H9 (cell line): Measurements from ENCODE around the gene BARX2. TPM values are rescaled to one million over a fixed set of nuclear protein-coding genes. Genes with fewer than 3 reads are reported as not detected.

Experiments
- DNase-seq: peaks from one replicate; pipeline ENCODE4 v3.0.0-alpha.2; 2017
- H2AFZ ChIP-seq: one replicate; pipeline ENCODE4 v1.6.1; 2013; ENCODE audit warnings: mild to moderate bottlenecking, low read length, control low read depth, moderate library complexity
- H2AK5ac ChIP-seq: 2 replicates; pipeline ENCODE4 v1.6.1; 2013; ENCODE audit warnings: low read length, control low read depth, mixed read lengths; ENCODE audit not compliant: insufficient read length
- H2BK120ac ChIP-seq: one replicate; pipeline ENCODE4 v1.6.1; 2013; ENCODE audit warnings: low read depth, mild to moderate bottlenecking, low read length, control low read depth, inconsistent platforms; ENCODE audit not compliant: poor library complexity, severe bottlenecking
- H2BK12ac ChIP-seq: 2 replicates; pipeline ENCODE4 v1.6.1; 2013; ENCODE audit warnings: low read length, control low read depth, mixed read lengths, low read depth; ENCODE audit not compliant: insufficient read length
- H2BK15ac ChIP-seq: 2 replicates; pipeline ENCODE4 v1.6.1; 2013; ENCODE audit warnings: low read depth, low read length, control low read depth
- H2BK20ac ChIP-seq: one replicate; pipeline ENCODE4 v1.6.1; 2013; ENCODE audit warnings: low read depth, mild to moderate bottlenecking, low read length, control low read depth, inconsistent platforms; ENCODE audit not compliant: poor library complexity, severe bottlenecking
- H2BK5ac ChIP-seq: 2 replicates; pipeline ENCODE4 v1.6.1; 2013; ENCODE audit warnings: low read length, control low read depth, mixed read lengths; ENCODE audit not compliant: insufficient read length
- H3K14ac ChIP-seq: 2 replicates; pipeline ENCODE4 v1.6.1; 2013; ENCODE audit warnings: low read length, control low read depth; ENCODE audit not compliant: insufficient read depth
- H3K18ac ChIP-seq: 2 replicates; pipeline ENCODE4 v1.6.1; 2013; ENCODE audit warnings: low read depth, mild to moderate bottlenecking, mixed read lengths, low read length, control low read depth; ENCODE audit not compliant: insufficient read length
- H3K23ac ChIP-seq: 2 replicates; pipeline ENCODE4 v1.6.1; 2013; ENCODE audit warnings: low read length, control low read depth, mixed read lengths, low read depth; ENCODE audit not compliant: insufficient read length
- H3K23me2 ChIP-seq: 2 replicates; pipeline ENCODE4 v1.6.1; 2013; ENCODE audit warnings: low read depth, mild to moderate bottlenecking, mixed read lengths, low read length, control low read depth; ENCODE audit not compliant: insufficient read length, poor library complexity, severe bottlenecking
- H3K27ac ChIP-seq: 2 replicates; pipeline ENCODE4 v1.5.1; 2013; ENCODE audit warnings: low read length, control low read depth, mixed read lengths, low read depth; ENCODE audit not compliant: insufficient read length
- H3K27me3 ChIP-seq: 2 replicates; pipeline ENCODE4 v1.6.1; 2013; ENCODE audit warnings: low read length, control low read depth, inconsistent platforms; ENCODE audit not compliant: insufficient read depth
- H3K4ac ChIP-seq: 2 replicates; pipeline ENCODE4 v1.6.1; 2013; ENCODE audit warnings: low read depth, mild to moderate bottlenecking, control low read depth, inconsistent platforms, low read length, moderate library complexity
- H3K4me1 ChIP-seq: 2 replicates; pipeline ENCODE4 v1.6.1; 2013; ENCODE audit warnings: low read length, control low read depth, inconsistent platforms; ENCODE audit not compliant: insufficient read depth
- H3K4me2 ChIP-seq: 2 replicates; pipeline ENCODE4 v1.6.1; 2013; ENCODE audit warnings: low read length, control low read depth, mixed read lengths; ENCODE audit not compliant: insufficient read length, insufficient read depth
- H3K56ac ChIP-seq: 2 replicates; pipeline ENCODE4 v1.6.1; 2013; ENCODE audit warnings: low read depth, mild to moderate bottlenecking, mixed read lengths, low read length, control low read depth; ENCODE audit not compliant: insufficient read length
- H3K79me1 ChIP-seq: 2 replicates; pipeline ENCODE4 v1.6.1; 2013; ENCODE audit warnings: low read depth, mild to moderate bottlenecking, moderate library complexity, low read length, control low read depth, inconsistent platforms; ENCODE audit not compliant: insufficient read depth, poor library complexity, severe bottlenecking
- H3K79me2 ChIP-seq: 2 replicates; pipeline ENCODE4 v1.6.1; 2013; ENCODE audit warnings: low read length, control low read depth, inconsistent platforms; ENCODE audit not compliant: insufficient read depth
- H3K9ac ChIP-seq: 2 replicates; pipeline ENCODE4 v1.6.1; 2013; ENCODE audit warnings: low read length, control low read depth, mixed read lengths; ENCODE audit not compliant: insufficient read length; ENCODE audit errors: extremely low read depth
- H3K9me3 ChIP-seq: one replicate; pipeline ENCODE4 v1.6.1; 2013; ENCODE audit warnings: low read depth, low read length, inconsistent platforms; ENCODE audit not compliant: control insufficient read depth
- H3T11ph ChIP-seq: one replicate; pipeline ENCODE4 v1.6.1; 2013; ENCODE audit warnings: mild to moderate bottlenecking, low read length, control low read depth, inconsistent platforms
- H4K20me1 ChIP-seq: one replicate; pipeline ENCODE4 v1.6.1; 2013; ENCODE audit not compliant: control insufficient read depth, insufficient read length, insufficient read depth
- H4K5ac ChIP-seq: 2 replicates; pipeline ENCODE4 v1.6.1; 2013; ENCODE audit warnings: low read depth, mild to moderate bottlenecking, mixed read lengths, low read length, control low read depth; ENCODE audit not compliant: insufficient read length
- H4K8ac ChIP-seq: replicated peaks from 2 replicates; pipeline ENCODE4 v1.6.1; 2013; ENCODE audit warnings: low read length, control low read depth, mixed read lengths, low read depth; ENCODE audit not compliant: insufficient read length
- H4K91ac ChIP-seq: 2 replicates; pipeline ENCODE4 v1.6.1; 2013; ENCODE audit warnings: low read depth, mild to moderate bottlenecking, moderate library complexity, mixed read lengths, low read length, control low read depth; ENCODE audit not compliant: insufficient read length
- H3K27ac Mint-ChIP-seq, 3 experiments: 2 replicates in 2 of 3; 3 replicates in 1 of 3; pipeline ENCODE4 v1.8.0; 2020 to 2021; ENCODE audit warnings: mixed read lengths in 3 of 3, mild to moderate bottlenecking in 1 of 3, moderate library complexity in 1 of 3
- H3K27me3 Mint-ChIP-seq: 2 replicates; pipeline ENCODE4 v1.8.0; 2021; ENCODE audit warnings: low read depth, mild to moderate bottlenecking, moderate library complexity, mixed read lengths
- H3K36me3 Mint-ChIP-seq, 3 experiments: 2 replicates in 2 of 3; 3 replicates in 1 of 3; pipeline ENCODE4 v1.8.0; 2020 to 2021; ENCODE audit warnings: low read depth in 3 of 3, mixed read lengths in 3 of 3; ENCODE audit not compliant: insufficient read depth in 1 of 3
- H3K4me1 Mint-ChIP-seq, 2 experiments: 2 replicates each; pipeline ENCODE4 v1.8.0; 2020; ENCODE audit warnings: mixed read lengths in 2 of 2
- H3K4me3 Mint-ChIP-seq, 2 experiments: 2 replicates in 1 of 2; 3 replicates in 1 of 2; pipeline ENCODE4 v1.8.0; 2020 to 2021; ENCODE audit warnings: mild to moderate bottlenecking in 2 of 2, mixed read lengths in 2 of 2, moderate library complexity in 1 of 2
- H3K9me3 Mint-ChIP-seq, 2 experiments: 2 replicates in 1 of 2; 3 replicates in 1 of 2; pipeline ENCODE4 v1.8.0; 2020; ENCODE audit warnings: mild to moderate bottlenecking in 2 of 2, mixed read lengths in 2 of 2, moderate library complexity in 1 of 2
- WGBS: extraction: QIAGEN DNeasy Blood & Tissue Kit; methylation state at CpG from one replicate; pipeline ENCODE4 v1.1.7; 2013; ENCODE audit warnings: missing lambda C conversion rate, low lambda C conversion rate, mixed read lengths; ENCODE audit not compliant: insufficient read length; ENCODE audit errors: extremely low coverage; 5-methylcytosine and 5-hydroxymethylcytosine counted together
- total RNA-seq: library from RNA; stranded (reverse); gene quantifications from 2 replicates; pipeline ENCODE4 v1.2.1, GENCODE V29; 2021
- TF ChIP-seq, protein P1 (sequence below): fragments of 200-600 bp; sonication (generic); conservative IDR thresholded peaks from 3 replicates; pipeline ENCODE4 v1.8.0; 2021; ENCODE audit warnings: antibody characterized with exemption, mild to moderate bottlenecking

Gene BARX2
- total RNA-seq, 1 experiment from 2014 or later: not detected

DNA sequence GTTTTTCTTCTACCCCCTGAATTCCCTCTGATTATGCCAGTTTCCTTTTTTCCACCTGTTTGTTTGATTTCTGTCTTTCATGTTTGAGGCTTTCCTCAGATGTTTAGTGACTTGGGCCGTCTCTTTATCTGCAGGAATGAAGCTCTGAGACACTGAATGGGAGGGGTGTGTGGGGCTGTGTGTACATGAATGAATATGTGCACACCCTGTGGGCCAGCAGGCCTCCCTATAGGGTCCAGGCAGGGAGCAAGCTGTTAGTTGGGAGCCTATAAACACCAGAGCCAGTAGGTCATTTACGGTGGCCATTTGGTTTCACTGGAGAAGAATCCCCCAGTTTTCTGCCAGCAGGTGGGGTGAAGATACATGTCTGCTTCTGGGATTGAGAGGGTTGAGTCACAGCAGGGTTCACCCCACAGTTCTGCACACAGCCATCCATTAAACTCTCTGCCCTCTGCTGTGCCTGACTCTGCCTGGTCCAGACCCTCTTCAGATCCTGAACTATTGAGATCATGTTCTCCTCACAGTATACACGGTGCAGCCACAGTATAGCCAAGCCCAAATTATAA lies 34.8 kb downstream of the BARX2 start:
- no peak overlapping the region for H2BK20ac ChIP-seq
- no peaks in the 10 kb centered on the region for H4K20me1 ChIP-seq
- H3K79me1 ChIP-seq: no peaks in the 10 kb centered on the region
- H2BK5ac ChIP-seq: no peak overlapping the region
- no peak overlapping the region for H3K56ac ChIP-seq
- Mint-ChIP-seq H3K27me3 (peaks cover 4% of the 10 kb centered on the region), H3K4me1 (no peaks in the 10 kb centered on the region; a peak in 1 of 4 replicates), H3K4me3 (no peak overlapping the region), H3K27ac (0 out of 7 replicates have a peak overlapping the region, but pooled peaks of 1 of the 3 experiments have one; percentile 9), H3K36me3 (no peaks in the 10 kb centered on the region; a peak in 1 of 7 replicates), H3K9me3 (no peaks in the 10 kb centered on the region; a peak in 1 of 5 replicates)
- no peak overlapping the region for H3K18ac ChIP-seq
- no peak overlapping the region for H3K27ac ChIP-seq
- H3K23me2 ChIP-seq: no peaks in the 10 kb centered on the region
- H3K23ac ChIP-seq: no peak overlapping the region
- no peak overlapping the region for H3K9ac ChIP-seq
- H2BK15ac ChIP-seq: no peak overlapping the region
- no peak overlapping the region for H2AFZ ChIP-seq
- no peak overlapping the region for H3K4me2 ChIP-seq
- DNase-seq: no peak
- no peak overlapping the region for H2BK12ac ChIP-seq
- no peak overlapping the region for H4K8ac ChIP-seq
- H2BK120ac ChIP-seq: no peak overlapping the region
- H3T11ph ChIP-seq: no peak overlapping the region
- TF ChIP-seq, protein P1, sequence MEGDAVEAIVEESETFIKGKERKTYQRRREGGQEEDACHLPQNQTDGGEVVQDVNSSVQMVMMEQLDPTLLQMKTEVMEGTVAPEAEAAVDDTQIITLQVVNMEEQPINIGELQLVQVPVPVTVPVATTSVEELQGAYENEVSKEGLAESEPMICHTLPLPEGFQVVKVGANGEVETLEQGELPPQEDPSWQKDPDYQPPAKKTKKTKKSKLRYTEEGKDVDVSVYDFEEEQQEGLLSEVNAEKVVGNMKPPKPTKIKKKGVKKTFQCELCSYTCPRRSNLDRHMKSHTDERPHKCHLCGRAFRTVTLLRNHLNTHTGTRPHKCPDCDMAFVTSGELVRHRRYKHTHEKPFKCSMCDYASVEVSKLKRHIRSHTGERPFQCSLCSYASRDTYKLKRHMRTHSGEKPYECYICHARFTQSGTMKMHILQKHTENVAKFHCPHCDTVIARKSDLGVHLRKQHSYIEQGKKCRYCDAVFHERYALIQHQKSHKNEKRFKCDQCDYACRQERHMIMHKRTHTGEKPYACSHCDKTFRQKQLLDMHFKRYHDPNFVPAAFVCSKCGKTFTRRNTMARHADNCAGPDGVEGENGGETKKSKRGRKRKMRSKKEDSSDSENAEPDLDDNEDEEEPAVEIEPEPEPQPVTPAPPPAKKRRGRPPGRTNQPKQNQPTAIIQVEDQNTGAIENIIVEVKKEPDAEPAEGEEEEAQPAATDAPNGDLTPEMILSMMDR: 0 out of 3 replicates have a peak, but pooled peaks have one; percentile 11
- no peaks in the 10 kb centered on the region for H3K4me1 ChIP-seq
- no peak overlapping the region for H4K5ac ChIP-seq
- no peak overlapping the region for H2AK5ac ChIP-seq
- H3K9me3 ChIP-seq: no peaks in the 10 kb centered on the region
- H3K14ac ChIP-seq: no peak overlapping the region
- H3K27me3 ChIP-seq: no peaks in the 10 kb centered on the region
- H3K79me2 ChIP-seq: no peaks in the 10 kb centered on the region
- no peak overlapping the region for H4K91ac ChIP-seq
- WGBS: no CpG with 5 or more reads among the region's 3 CpGs
- no peak overlapping the region for H3K4ac ChIP-seq
